Measurements from ENCODE around the gene DNAAF1.

The DNAAF1 gene

DNA sequence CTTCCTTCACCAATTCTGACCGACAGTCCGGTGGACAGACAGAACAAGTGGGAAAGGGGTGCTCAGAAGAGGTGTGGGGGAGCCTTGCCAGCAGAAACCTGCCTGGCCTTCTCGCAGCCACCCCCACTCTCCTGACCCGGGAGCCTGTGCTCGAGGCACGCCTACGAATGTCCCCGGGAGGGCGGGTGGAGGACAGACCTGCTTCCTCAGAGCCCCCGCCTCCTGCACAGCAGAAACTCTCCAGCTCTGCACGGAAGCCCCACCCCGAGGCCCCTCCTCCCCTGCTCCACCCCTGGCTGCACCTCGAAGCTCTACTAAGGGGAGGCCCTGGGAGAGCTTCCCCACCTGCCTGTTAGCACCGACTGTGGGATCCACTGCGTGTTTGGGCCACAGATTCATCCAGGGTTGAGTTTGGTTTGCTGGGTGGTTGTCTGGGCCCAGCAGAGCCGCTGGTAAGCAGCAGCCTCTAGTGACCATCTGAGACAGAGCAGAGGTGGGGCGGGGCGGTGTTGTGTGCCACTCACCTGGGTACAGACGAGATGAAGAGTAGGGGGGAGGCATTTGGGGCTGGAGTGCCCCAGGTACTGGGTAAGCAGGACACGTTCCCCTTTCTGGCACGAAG is 35.5 kb downstream of the DNAAF1 start:
- H3K4me3 ChIP-seq (ENCODE audit: low read depth in 1 of 2, low read length in 2 of 2), result no peak overlapping the region
- H3K27me3 ChIP-seq (ENCODE audit: insufficient read depth, low read length, poor library complexity), result no peaks in the 10 kb centered on the region
- H3K9ac ChIP-seq (ENCODE audit: low read depth, low read length), result no peak overlapping the region
- no peak overlapping the region for H3K27ac ChIP-seq (ENCODE audit: low read length)
- no peaks in the 10 kb centered on the region for H3K9me3 ChIP-seq (ENCODE audit: insufficient read depth, low read length, severe bottlenecking)
- ATAC-seq (ENCODE audit: insufficient read depth, low read depth) (no peak), DNase-seq (no peak)
- peaks cover 16% of the 10 kb centered on the region for H3K4me1 ChIP-seq (ENCODE audit: insufficient read depth, low read length)
- H2AFZ ChIP-seq (ENCODE audit: low read depth, low read length), result no peak overlapping the region
- H3K4me2 ChIP-seq (ENCODE audit: insufficient read depth, low read length), result no peak overlapping the region
- H4K20me1 ChIP-seq (ENCODE audit: insufficient read depth, low read length), result peaks cover 42% of the 10 kb centered on the region
- TF ChIP-seq, protein P1, sequence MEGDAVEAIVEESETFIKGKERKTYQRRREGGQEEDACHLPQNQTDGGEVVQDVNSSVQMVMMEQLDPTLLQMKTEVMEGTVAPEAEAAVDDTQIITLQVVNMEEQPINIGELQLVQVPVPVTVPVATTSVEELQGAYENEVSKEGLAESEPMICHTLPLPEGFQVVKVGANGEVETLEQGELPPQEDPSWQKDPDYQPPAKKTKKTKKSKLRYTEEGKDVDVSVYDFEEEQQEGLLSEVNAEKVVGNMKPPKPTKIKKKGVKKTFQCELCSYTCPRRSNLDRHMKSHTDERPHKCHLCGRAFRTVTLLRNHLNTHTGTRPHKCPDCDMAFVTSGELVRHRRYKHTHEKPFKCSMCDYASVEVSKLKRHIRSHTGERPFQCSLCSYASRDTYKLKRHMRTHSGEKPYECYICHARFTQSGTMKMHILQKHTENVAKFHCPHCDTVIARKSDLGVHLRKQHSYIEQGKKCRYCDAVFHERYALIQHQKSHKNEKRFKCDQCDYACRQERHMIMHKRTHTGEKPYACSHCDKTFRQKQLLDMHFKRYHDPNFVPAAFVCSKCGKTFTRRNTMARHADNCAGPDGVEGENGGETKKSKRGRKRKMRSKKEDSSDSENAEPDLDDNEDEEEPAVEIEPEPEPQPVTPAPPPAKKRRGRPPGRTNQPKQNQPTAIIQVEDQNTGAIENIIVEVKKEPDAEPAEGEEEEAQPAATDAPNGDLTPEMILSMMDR (IDR thresholded peaks at IDR 0.05; ENCODE audit: borderline replicate concordance, extremely low read depth, low read length, poor library complexity, severe bottlenecking), result no peak
- TF ChIP-seq EZH2 (IDR thresholded peaks at IDR 0.05; ENCODE audit: borderline replicate concordance, low read depth, low read length, severe bottlenecking), result no peak
- peaks cover 79% of the 10 kb centered on the region for H3K36me3 ChIP-seq (ENCODE audit: insufficient read depth, low read length)
- peaks cover 32% of the 10 kb centered on the region for H3K79me2 ChIP-seq (ENCODE audit: insufficient read depth, low read length)

DNA sequence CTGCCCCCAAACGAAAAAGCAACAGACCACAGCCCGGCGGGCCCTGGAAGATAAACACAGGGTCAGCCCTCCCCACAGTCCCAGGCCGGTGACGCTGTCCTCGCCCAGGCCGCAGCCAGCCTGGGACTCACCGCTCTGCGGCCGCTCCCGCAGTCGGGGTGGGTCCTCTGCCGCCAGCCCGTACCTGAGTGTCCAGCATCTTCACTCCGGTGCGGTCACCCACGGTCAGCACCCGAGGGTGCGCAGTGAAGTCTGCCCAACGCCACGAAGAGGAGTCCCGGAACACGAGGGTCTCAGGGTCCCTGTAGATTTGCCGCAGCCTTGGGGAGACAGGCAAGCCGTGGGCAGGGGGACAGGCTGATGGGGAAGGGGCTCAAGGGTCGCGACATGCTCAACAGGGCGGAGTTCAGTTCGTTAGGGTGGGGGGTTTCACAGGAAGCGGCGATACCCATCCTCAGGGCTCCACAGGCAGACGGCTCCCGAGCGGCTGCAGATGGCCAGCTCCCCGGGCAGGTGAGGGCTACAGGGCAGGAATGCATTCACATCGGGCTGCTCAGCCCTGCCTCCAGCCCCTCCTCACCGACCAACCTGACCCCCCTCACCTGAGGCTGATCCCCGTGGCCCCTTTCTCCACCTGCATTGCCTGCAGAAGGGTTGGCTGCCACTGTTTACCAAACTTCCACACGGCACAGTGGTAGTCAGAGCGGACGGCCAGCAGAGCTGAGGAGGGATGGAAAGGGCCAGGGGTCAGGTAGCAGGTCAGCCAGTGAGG is 36.2 kb downstream of the DNAAF1 start:
- H3K79me2 ChIP-seq (ENCODE audit: insufficient read depth, low read length), result peaks cover 39% of the 10 kb centered on the region
- no peak for TF ChIP-seq EZH2 (IDR thresholded peaks at IDR 0.05; ENCODE audit: borderline replicate concordance, low read depth, low read length, severe bottlenecking)
- TF ChIP-seq, protein P1 (IDR thresholded peaks at IDR 0.05; ENCODE audit: borderline replicate concordance, extremely low read depth, low read length, poor library complexity, severe bottlenecking), result no peak
- ATAC-seq (ENCODE audit: insufficient read depth, low read depth) (no peak), DNase-seq (no peak)
- H3K27ac ChIP-seq (ENCODE audit: low read length), result no peak overlapping the region
- no peaks in the 10 kb centered on the region for H3K27me3 ChIP-seq (ENCODE audit: insufficient read depth, low read length, poor library complexity)
- H3K4me3 ChIP-seq (ENCODE audit: low read depth in 1 of 2, low read length in 2 of 2), result no peak overlapping the region
- no peak overlapping the region for H3K4me2 ChIP-seq (ENCODE audit: insufficient read depth, low read length)
- H3K4me1 ChIP-seq (ENCODE audit: insufficient read depth, low read length), result peaks cover 23% of the 10 kb centered on the region
- no peaks in the 10 kb centered on the region for H3K9me3 ChIP-seq (ENCODE audit: insufficient read depth, low read length, severe bottlenecking)
- H2AFZ ChIP-seq (ENCODE audit: low read depth, low read length), result no peak overlapping the region
- H3K9ac ChIP-seq (ENCODE audit: low read depth, low read length), result no peak overlapping the region
- H3K36me3 ChIP-seq (ENCODE audit: insufficient read depth, low read length), result peaks cover 79% of the 10 kb centered on the region
- H4K20me1 ChIP-seq (ENCODE audit: insufficient read depth, low read length), result peaks cover 42% of the 10 kb centered on the region

GRCh38 chr16:84182104-84182503 is 37.0 kb downstream of the DNAAF1 start:
- no peaks in the 10 kb centered on the region for H3K9me3 ChIP-seq (ENCODE audit: insufficient read depth, low read length, severe bottlenecking)
- no peak overlapping the region for H3K9ac ChIP-seq (ENCODE audit: low read depth, low read length)
- no peak for ATAC-seq (ENCODE audit: insufficient read depth, low read depth)
- no peak for DNase-seq
- no peak overlapping the region for H3K27ac ChIP-seq (ENCODE audit: low read length)
- TF ChIP-seq, protein P1 (IDR thresholded peaks at IDR 0.05; ENCODE audit: borderline replicate concordance, extremely low read depth, low read length, poor library complexity, severe bottlenecking), result no peak
- TF ChIP-seq EZH2 (IDR thresholded peaks at IDR 0.05; ENCODE audit: borderline replicate concordance, low read depth, low read length, severe bottlenecking), result no peak
- no peaks in the 10 kb centered on the region for H3K27me3 ChIP-seq (ENCODE audit: insufficient read depth, low read length, poor library complexity)
- H2AFZ ChIP-seq (ENCODE audit: low read depth, low read length), result no peak overlapping the region
- H3K36me3 ChIP-seq (ENCODE audit: insufficient read depth, low read length), result peaks cover 79% of the 10 kb centered on the region
- H3K79me2 ChIP-seq (ENCODE audit: insufficient read depth, low read length), result peaks cover 45% of the 10 kb centered on the region
- H3K4me1 ChIP-seq (ENCODE audit: insufficient read depth, low read length), result peaks cover 24% of the 10 kb centered on the region
- no peak overlapping the region for H3K4me2 ChIP-seq (ENCODE audit: insufficient read depth, low read length)
- H4K20me1 ChIP-seq (ENCODE audit: insufficient read depth, low read length), result peaks cover 42% of the 10 kb centered on the region
- no peak overlapping the region for H3K4me3 ChIP-seq (ENCODE audit: low read depth in 1 of 2, low read length in 2 of 2)
